Psoas muscle (tissue), 8 donors: Measurements from ENCODE around the gene EIF5. TPM values are rescaled to one million over a fixed set of nuclear protein-coding genes. Genes with fewer than 3 reads are reported as not detected.

Experiments used
- ATAC-seq, 4 donors: fragments of 200-7000 bp; cut with Tn5 transposase; one replicate each; pipeline ENCODE4 v1.9.1; 2020; ENCODE audit warnings: moderate library complexity in 3 of 4, mild to moderate bottlenecking in 2 of 4
- DNase-seq, 2 donors: peaks; one replicate each; pipeline ENCODE4 v3.0.0-alpha.2; 2020
- H3K27ac ChIP-seq: fragments of 200-600 bp; one replicate; pipeline ENCODE4 v1.8.0; 2022
- H3K27me3 ChIP-seq, 3 donors: fragments of 200-600 bp in 1 of 3; one replicate each; pipeline versions ENCODE4 v1.6.1 to v1.8.0; 2013 to 2022; ENCODE audit warnings: low read length in 2 of 3, mild to moderate bottlenecking in 2 of 3, moderate library complexity in 1 of 3; ENCODE audit not compliant: insufficient read depth in 3 of 3
- H3K36me3 ChIP-seq, 2 donors: fragments of 200-600 bp in 1 of 2; one replicate each; pipeline versions ENCODE4 v1.6.1 to v1.8.0; 2013 to 2022; ENCODE audit warnings: low read depth in 1 of 2, mild to moderate bottlenecking in 1 of 2, moderate library complexity in 1 of 2; ENCODE audit not compliant: insufficient read depth in 1 of 2
- H3K4me1 ChIP-seq: fragments of 200-600 bp; one replicate; pipeline ENCODE4 v1.8.0; 2022
- H3K4me3 ChIP-seq: fragments of 200-600 bp; one replicate; pipeline ENCODE4 v1.8.0; 2022; ENCODE audit warnings: mild to moderate bottlenecking
- H3K9me3 ChIP-seq: fragments of 200-600 bp; one replicate; pipeline ENCODE4 v1.8.0; 2022
- CTCF ChIP-seq: fragments of 200-600 bp; IDR thresholded peaks from one replicate; pipeline ENCODE4 v1.8.0; 2022; ENCODE audit warnings: antibody characterized with exemption
- WGBS, 3 donors: extraction: QIAGEN DNeasy Blood & Tissue Kit; methylation state at CpG; one replicate each; pipeline versions ENCODE4 v1.1.6 to v1.1.7; 2013; 5-methylcytosine and 5-hydroxymethylcytosine counted together
- intact Hi-C, 2 donors: fragments of 100-400 bp; cut with DNase I; formaldehyde crosslinking; loops; one replicate each; pipeline versions ENCODE4 v1.11.0 to v1.14.2; 2022
- long read RNA-seq, 2 donors: library from polyadenylated mRNA; unstranded; transcript quantifications; one replicate each; pipeline ENCODE4 v2.0.0, GENCODE V29; 2021
- polyA plus RNA-seq, 3 donors: library from polyadenylated mRNA; stranded (reverse); fragments of 200-250 nt; gene quantifications; one replicate each; pipeline ENCODE4 v1.2.3, GENCODE V29; 2013
- total RNA-seq, 4 donors: library from RNA; stranded (reverse); fragmentation: NEBNext Ultra II Directional in 2 of 4; extraction: Animal tissue kit (Norgen Biotek cat#: 25700) in 2 of 4; gene quantifications; one replicate each; pipeline versions ENCODE4 v1.2.1 to v1.2.4, GENCODE V29; 2021 to 2023
- donor health status: healthy with polysubstance abuse.
- donor health status: DM: no; HTN: no; CAD: no; lungs with moderate emphysema.
- donor health status: Bipolar disorder and iron deficiency.
- donor health status: healthy.
- donor health status: DM: yes; HTN: yes; CAD: no.
- donor health status: DM: no; HTN: no; CAD: no.
- donor health status: DM: no; HTN: no; CAD: no.
- donor health status: DM: yes; HTN: yes; CAD: no.

The EIF5 gene
- total RNA-seq (100 to 1,000 TPM; 222 to 535 (median 414) TPM), polyA plus RNA-seq (100 to 1,000 TPM; 163 to 381 (median 354) TPM)
- long read RNA-seq, donor 1, full-length matches to known transcripts, result 135 of 270 reads
- long read RNA-seq, donor 1, partial matches to known transcripts, result 98 of 270 reads
- long read RNA-seq, donor 1, other reads (novel, unspliced or antisense), result 37 of 270 reads
- long read RNA-seq, donor 2, full-length matches to known transcripts, result 381 of 903 reads
- long read RNA-seq, donor 2, partial matches to known transcripts, result 469 of 903 reads
- long read RNA-seq, donor 2, other reads (novel, unspliced or antisense), result 53 of 903 reads

- Histone ChIP-seq H3K27me3 (no peaks in the 10 kb centered on the region), H3K9me3 (no peaks in the 10 kb centered on the region), H3K4me1 (peaks cover 25% of the 10 kb centered on the region), H3K27ac (peak within 1 kb of the TSS; percentile 100), H3K36me3 (peaks cover 14 to 40% of the 10 kb centered on the region in 2 donors), H3K4me3 (peak within 1 kb of the TSS; percentile 96)
- 0% methylated on average over 71 to 103 of the region's 103 CpGs for WGBS, 3 donors
- intact Hi-C loops, result loop anchor here in 1 of 2 donors (2.0 kb wide), 1 partner anchor 51 kb away; the partner anchor contains the start of gene MARK3
- DNase-seq (peak; percentile 99 to 100), ATAC-seq (peak; percentile 91 to 93 (median 92))
- peak; percentile 24 for TF ChIP-seq CTCF
Measured at GRCh38 chr14:103333754-103334643, at the start of gene EIF5. EIF5 (plus strand) TSS chr14:103334237; CDS start chr14:103335861, 1,624 bp downstream.

- DNase-seq (no peak), ATAC-seq (no peak)
- Histone ChIP-seq H3K4me1 (peaks cover 15% of the 10 kb centered on the region), H3K36me3 (no peaks in the 10 kb centered on the region), H3K27me3 (no peaks in the 10 kb centered on the region), H3K4me3 (no peak overlapping the region), H3K27ac (no peak overlapping the region), H3K9me3 (no peaks in the 10 kb centered on the region)
- no peak for TF ChIP-seq CTCF
- intact Hi-C loops, result loop anchor here in 1 of 2 donors (5.0 kb wide), 1 partner anchor 88 kb away; no protein-coding TSS in a partner anchor
- 80 to 86% (median 80%) methylated on average over 9 of the region's 9 CpGs for WGBS, 3 donors
Measured at GRCh38 chr14:103284574-103285467, 49.2 kb upstream of the EIF5 start.

- no peak for TF ChIP-seq CTCF
- peaks cover 5% of the 10 kb centered on the region for H3K4me1 ChIP-seq
- 75 to 81% (median 81%) methylated on average over 2 of the region's 2 CpGs for WGBS, 3 donors
- ATAC-seq, result no peak
- H3K4me3 ChIP-seq, result no peak overlapping the region
- H3K36me3 ChIP-seq, result no peaks in the 10 kb centered on the region
- no peak for DNase-seq
- no peak overlapping the region for H3K27ac ChIP-seq
- no peaks in the 10 kb centered on the region for H3K9me3 ChIP-seq
- intact Hi-C loops, result no loop called here
- H3K27me3 ChIP-seq, result no peaks in the 10 kb centered on the region
Measured at GRCh38 chr14:103286460-103286859, 47.6 kb upstream of the EIF5 start.

GRCh38 chr14:103286968-103287850 is 46.8 kb upstream of the EIF5 start:
- no peak overlapping the region for H3K27ac ChIP-seq
- no peaks in the 10 kb centered on the region for H3K36me3 ChIP-seq
- H3K9me3 ChIP-seq, result no peaks in the 10 kb centered on the region
- no peaks in the 10 kb centered on the region for H3K4me1 ChIP-seq
- no peaks in the 10 kb centered on the region for H3K27me3 ChIP-seq
- no peak overlapping the region for H3K4me3 ChIP-seq
- ATAC-seq (no peak), DNase-seq (no peak)
- intact Hi-C loops, result no loop called here
- WGBS, 3 donors, result 82 to 87% (median 85%) methylated on average over 20 of the region's 20 CpGs
- no peak for TF ChIP-seq CTCF
